PC-3 (cell line): ENCODE measurements around the gene RPL7L1. TPM values are rescaled to one million over a fixed set of nuclear protein-coding genes. Genes with fewer than 3 reads are reported as not detected.

Experiments
- ATAC-seq: fragments of 200-7000 bp; cut with Tn5 transposase; 2 replicates; pipeline ENCODE4 v1.9.1; 2020; ENCODE audit warnings: mild to moderate bottlenecking, moderate library complexity
- BruUV-seq: library from RNA; stranded (reverse); fragments of 400-500 nt; replicated peaks from 2 replicates; lab custom pipeline; 2021; lab: Mats Ljungman, UMichigan
- CTCF ChIA-PET: fragments of 300-600 bp; sonication (Branson Sonifier 250); formaldehyde crosslinking; loops from one replicate; lab custom pipeline; 2022; ENCODE audit warnings: antibody characterized with exemption; lab: Charles Lee
- POLR2A ChIA-PET: fragments of 300-600 bp; sonication (Branson Sonifier 250); formaldehyde crosslinking; loops from one replicate; lab custom pipeline; 2022; ENCODE audit warnings: antibody characterized with exemption; ENCODE audit not compliant: unreplicated experiment; lab: Charles Lee
- DNase-seq: peaks from one replicate; pipeline ENCODE4 v3.0.0-alpha.2; 2015
- H2AFZ ChIP-seq: fragments of 300-600 bp; sonication (generic); 2 replicates; pipeline ENCODE4 v1.6.0; 2016; ENCODE audit warnings: antibody characterized with exemption, low read length
- H3F3A ChIP-seq: fragments of 300-600 bp; sonication (generic); one replicate; pipeline ENCODE4 v1.6.0; 2017; ENCODE audit warnings: antibody characterized with exemption, low read length, control low read depth, mild to moderate bottlenecking; ENCODE audit not compliant: unreplicated experiment
- H3K27ac ChIP-seq: fragments of 300-600 bp; sonication (generic); 2 replicates; pipeline ENCODE4 v1.5.1; 2016; ENCODE audit warnings: mild to moderate bottlenecking, low read length
- H3K27me3 ChIP-seq: fragments of 300-600 bp; sonication (generic); 2 replicates; pipeline ENCODE4 v1.6.1; 2016; ENCODE audit warnings: low read length, mixed read lengths
- H3K36me3 ChIP-seq: fragments of 300-600 bp; sonication (generic); 2 replicates; pipeline ENCODE4 v1.6.1; 2016; ENCODE audit warnings: low read depth, mixed run types, low read length, mixed read lengths
- H3K4me1 ChIP-seq: fragments of 300-600 bp; sonication (generic); 2 replicates; pipeline ENCODE4 v1.5.1; 2016; ENCODE audit warnings: low read length; ENCODE audit not compliant: insufficient read depth
- H3K4me2 ChIP-seq: fragments of 300-600 bp; sonication (generic); 2 replicates; pipeline ENCODE4 v1.6.0; 2016; ENCODE audit warnings: low read length
- H3K4me3 ChIP-seq: fragments of 300-600 bp; sonication (generic); 2 replicates; pipeline ENCODE4 v1.5.1; 2016; ENCODE audit warnings: mild to moderate bottlenecking, low read length, mixed read lengths
- H3K79me2 ChIP-seq: fragments of 300-600 bp; sonication (generic); 2 replicates; pipeline ENCODE4 v1.6.1; 2017; ENCODE audit warnings: low read length, mixed read lengths
- H3K9ac ChIP-seq: fragments of 300-600 bp; sonication (generic); 2 replicates; pipeline ENCODE4 v1.6.0; 2016; ENCODE audit warnings: mild to moderate bottlenecking, low read length
- H3K9me2 ChIP-seq: fragments of 300-600 bp; sonication (generic); replicated peaks from 2 replicates; pipeline ENCODE4 v1.6.1; 2016; ENCODE audit warnings: mixed run types, low read length, mixed read lengths
- H3K9me3 ChIP-seq: fragments of 300-600 bp; sonication (generic); 2 replicates; pipeline ENCODE4 v1.6.1; 2016; ENCODE audit warnings: low read length, mixed read lengths
- H4K20me1 ChIP-seq: fragments of 300-600 bp; sonication (generic); 2 replicates; pipeline ENCODE4 v1.6.1; 2016; ENCODE audit warnings: low read length, mixed read lengths
- CTCF ChIP-seq: fragments of 300-600 bp; sonication (generic); conservative IDR thresholded peaks from 2 replicates; pipeline ENCODE4 v1.5.1; 2017; ENCODE audit warnings: antibody characterized with exemption, low read depth, mild to moderate bottlenecking, low read length
- EZH2 ChIP-seq: fragments of 300-600 bp; sonication (generic); IDR thresholded peaks from one replicate; pipeline ENCODE4 v1.6.1; 2017; ENCODE audit warnings: antibody characterized with exemption, mild to moderate bottlenecking, low read length; ENCODE audit not compliant: unreplicated experiment
- EZH2phosphoT487 ChIP-seq: fragments of 300-600 bp; sonication (generic); IDR thresholded peaks from 2 replicates; pipeline ENCODE4 v1.6.1; 2018; ENCODE audit warnings: mild to moderate bottlenecking, antibody characterized with exemption, low read length, borderline replicate concordance
- intact Hi-C: fragments of 100-400 bp; cut with micrococcal nuclease; formaldehyde crosslinking; loops from 2 replicates; pipeline ENCODE4 v1.9.0; 2023
- total RNA-seq: library from RNA; depleted of rRNA; stranded (reverse); fragments of >200 nt; gene quantifications from 2 replicates; pipeline ENCODE4 v1.2.3, GENCODE V29; 2014; rRNA removed

Gene RPL7L1
- total RNA-seq, 1 experiment from 2014 or later, result 99.5 TPM

DNA sequence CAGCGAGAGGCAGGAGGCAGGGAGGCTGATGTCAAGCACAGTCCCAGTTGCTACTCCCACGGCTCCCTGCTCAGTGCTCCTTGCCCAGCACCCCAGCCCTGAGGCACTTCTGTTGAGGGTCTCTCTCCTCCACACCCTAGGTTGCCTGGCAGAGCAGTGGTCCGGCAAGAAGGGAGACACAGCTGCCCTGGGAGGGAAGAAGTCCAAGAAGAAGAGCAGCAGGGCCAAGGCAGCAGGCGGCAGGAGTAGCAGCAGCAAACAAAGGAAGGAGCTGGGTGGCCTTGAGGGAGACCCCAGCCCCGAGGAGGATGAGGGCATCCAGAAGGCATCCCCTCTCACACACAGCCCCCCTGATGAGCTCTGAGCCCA lies 59.0 kb downstream of the RPL7L1 start:
- no peak overlapping the region for H3K9ac ChIP-seq
- ATAC-seq (no peak), DNase-seq (no peak)
- no peaks in the 10 kb centered on the region for H3K9me3 ChIP-seq
- H3K27me3 ChIP-seq, result no peaks in the 10 kb centered on the region
- no peaks in the 10 kb centered on the region for H3K9me2 ChIP-seq
- intact Hi-C loops, result no loop called here
- ChIA-PET POLR2A (no interaction called here), CTCF (no interaction called here)
- H3F3A ChIP-seq, result no peaks in the 10 kb centered on the region
- peaks cover 8% of the 10 kb centered on the region; the same call in 1 of the 2 replicates for H3K79me2 ChIP-seq
- BruUV-seq, result no TSS peak
- no peak overlapping the region for H2AFZ ChIP-seq
- H3K4me1 ChIP-seq, result no peaks in the 10 kb centered on the region; the same call in 1 of the 2 replicates
- no peak overlapping the region for H3K4me3 ChIP-seq
- no peak overlapping the region for H3K4me2 ChIP-seq
- H3K27ac ChIP-seq, result no peak overlapping the region
- no peaks in the 10 kb centered on the region for H4K20me1 ChIP-seq
- no peak for TF ChIP-seq EZH2
- TF ChIP-seq CTCF, result no peak
- no peak for TF ChIP-seq EZH2phosphoT487
- H3K36me3 ChIP-seq, result peaks cover 21% of the 10 kb centered on the region; the same call in 1 of the 2 replicates

DNA sequence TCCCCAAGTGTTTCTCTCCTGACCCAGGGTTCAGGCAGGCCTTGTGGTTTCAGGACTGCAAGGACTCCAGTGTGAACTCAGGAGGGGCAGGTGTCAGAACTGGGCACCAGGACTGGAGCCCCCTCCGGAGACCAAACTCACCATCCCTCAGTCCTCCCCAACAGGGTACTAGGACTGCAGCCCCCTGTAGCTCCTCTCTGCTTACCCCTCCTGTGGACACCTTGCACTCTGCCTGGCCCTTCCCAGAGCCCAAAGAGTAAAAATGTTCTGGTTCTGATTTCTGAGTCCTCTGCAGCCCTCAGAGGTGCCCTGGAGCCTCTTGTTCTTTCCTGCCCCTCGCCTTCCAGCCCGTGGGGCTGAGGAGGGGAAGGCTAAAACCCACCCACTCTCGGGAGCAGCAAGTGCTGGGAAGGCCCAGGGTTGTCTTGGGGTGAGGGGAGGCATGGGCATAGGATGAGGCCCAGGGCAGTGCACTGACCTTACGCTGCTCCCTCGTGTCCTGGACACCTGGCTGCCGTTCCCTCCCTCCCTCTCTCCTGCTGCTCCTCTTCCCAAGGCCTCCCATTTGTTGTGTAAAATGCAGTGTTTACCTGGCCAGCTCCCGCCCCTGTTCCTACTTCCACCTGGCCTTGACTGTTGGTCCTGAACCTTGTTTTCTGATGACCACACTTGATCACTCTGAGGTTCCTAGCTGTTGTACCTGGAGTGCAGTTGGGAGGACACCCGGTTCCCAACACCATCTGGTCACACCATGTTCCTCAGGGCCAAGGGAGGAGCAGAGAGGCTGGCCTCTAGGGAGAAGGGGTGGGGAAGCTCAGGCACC lies 59.8 kb downstream of the RPL7L1 start:
- no peak overlapping the region for H3K4me3 ChIP-seq
- BruUV-seq, result no TSS peak
- no peak overlapping the region for H3K27ac ChIP-seq
- ATAC-seq (no peak), DNase-seq (no peak)
- H3K9me2 ChIP-seq, result no peaks in the 10 kb centered on the region
- TF ChIP-seq CTCF, result no peak
- TF ChIP-seq EZH2phosphoT487, result no peak
- no peak for TF ChIP-seq EZH2
- no peaks in the 10 kb centered on the region for H3F3A ChIP-seq
- ChIA-PET POLR2A (no interaction called here), CTCF (no interaction called here)
- H3K4me2 ChIP-seq, result no peak overlapping the region
- H3K4me1 ChIP-seq, result no peaks in the 10 kb centered on the region; the same call in 1 of the 2 replicates
- peaks cover 21% of the 10 kb centered on the region; the same call in 1 of the 2 replicates for H3K36me3 ChIP-seq
- peaks cover 4% of the 10 kb centered on the region; the same call in 1 of the 2 replicates for H3K79me2 ChIP-seq
- no peak overlapping the region for H2AFZ ChIP-seq
- no peaks in the 10 kb centered on the region for H4K20me1 ChIP-seq
- H3K9ac ChIP-seq, result no peak overlapping the region
- intact Hi-C loops, result no loop called here
- no peaks in the 10 kb centered on the region for H3K27me3 ChIP-seq
- no peaks in the 10 kb centered on the region for H3K9me3 ChIP-seq

Other genes starting within 250 kb of the RPL7L1 start
- not detected in 2 replicates for gene PRPH2, start 157.0 kb upstream of the RPL7L1 start, total RNA-seq
- 32.3 and 36.5 TPM in 2 replicates for gene TBCC, start 133.5 kb upstream of the RPL7L1 start, total RNA-seq
- gene BICRAL, start 97.6 kb upstream of the RPL7L1 start, total RNA-seq, result 3.3 and 3.5 TPM in 2 replicates
- gene PTCRA, start 36.4 kb downstream of the RPL7L1 start, total RNA-seq, result not detected in 2 replicates
- 37.5 and 42.2 TPM in 2 replicates for gene CNPY3, start 49.9 kb downstream of the RPL7L1 start, total RNA-seq
- 0.47 and 1.2 TPM in 2 replicates for gene GNMT, start 81.1 kb downstream of the RPL7L1 start, total RNA-seq
- gene PEX6, start 99.6 kb downstream of the RPL7L1 start, total RNA-seq, result 35.9 and 40.8 TPM in 2 replicates
- gene PPP2R5D, start 105.0 kb downstream of the RPL7L1 start, total RNA-seq, result 54.1 and 55.6 TPM in 2 replicates
- gene MEA1, start 134.3 kb downstream of the RPL7L1 start, total RNA-seq, result 131 and 146 TPM in 2 replicates
- 68.9 and 76.0 TPM in 2 replicates for gene KLHDC3, start 134.6 kb downstream of the RPL7L1 start, total RNA-seq
- 120 and 133 TPM in 2 replicates for gene RRP36, start 142.0 kb downstream of the RPL7L1 start, total RNA-seq
- gene CUL7, start 174.2 kb downstream of the RPL7L1 start, total RNA-seq, result 17.5 and 18.6 TPM in 2 replicates
- 59.8 and 63.9 TPM in 2 replicates for gene MRPL2, start 179.8 kb downstream of the RPL7L1 start, total RNA-seq
- 17.5 and 18.5 TPM in 2 replicates for gene KLC4, start 180.0 kb downstream of the RPL7L1 start, total RNA-seq
- 48.1 and 69.1 TPM in 2 replicates for gene PTK7, start 196.7 kb downstream of the RPL7L1 start, total RNA-seq